Muscle of arm (tissue), 12 donors: ENCODE measurements around the gene KCNK15. TPM values are rescaled to one million over a fixed set of nuclear protein-coding genes. Genes with fewer than 3 reads are reported as not detected.

Experiments used
- DNase-seq: peaks from one replicate; pipeline ENCODE4 v3.0.0-alpha.2; 2013
- polyA plus RNA-seq, 12 donors: library from polyadenylated mRNA; unstranded; fragments of 120-200 nt; gene quantifications; one replicate each; pipeline ENCODE4 v1.2.1, GENCODE V29; 2013; ENCODE audit not compliant: insufficient read length in 12 of 12

Gene KCNK15
- polyA plus RNA-seq, 12 donors = 0.07 to 0.32 (median 0.14) TPM; not detected in 4

GRCh38 chr20:44784688-44785087, 39.0 kb downstream of the KCNK15 start:
- DNase-seq = no peak

GRCh38 chr20:44785768-44786167, 40.1 kb downstream of the KCNK15 start:
- no peak for DNase-seq

- no peak for DNase-seq
These were observed 41.6 kb downstream of the KCNK15 start for GRCh38 chr20:44787299-44787698.

GRCh38 chr20:44788706-44789456, 43.2 kb downstream of the KCNK15 start:
- DNase-seq = no peak

GRCh38 chr20:44790638-44791393, 45.2 kb downstream of the KCNK15 start:
- DNase-seq = no peak

- no peak for DNase-seq
These were observed 47.1 kb downstream of the KCNK15 start for GRCh38 chr20:44792796-44793195.

GRCh38 chr20:44795836-44796235, 50.2 kb downstream of the KCNK15 start:
- DNase-seq = no peak

GRCh38 chr20:44796311-44796710, 50.6 kb downstream of the KCNK15 start:
- DNase-seq = no peak

GRCh38 chr20:44796758-44797457, 51.2 kb downstream of the KCNK15 start:
- DNase-seq = no peak

GRCh38 chr20:44799691-44800090, 54.0 kb downstream of the KCNK15 start:
- no peak for DNase-seq

GRCh38 chr20:44800391-44801046, 54.9 kb downstream of the KCNK15 start:
- DNase-seq = no peak

Other genes starting within 250 kb of the KCNK15 start
- 10 to 100 TPM in 11 of 12 donors, not detected in 1; 38.1 to 61.1 (median 54.9) TPM for gene SERINC3, start 223.8 kb upstream of the KCNK15 start, polyA plus RNA-seq
- 10 to 100 TPM in 11 of 12 donors, not detected in 1; 37.8 to 59.4 (median 46.1) TPM for gene PKIG, start 163.3 kb upstream of the KCNK15 start, polyA plus RNA-seq
- 10 to 100 TPM in 2 of 12 donors, 1 to 10 TPM in 9, not detected in 1; 4.1 to 10.7 (median 6.8) TPM for gene ADA, start 94.2 kb upstream of the KCNK15 start, polyA plus RNA-seq
- under 1 TPM in 9 of 12 donors, not detected in 3; 0.07 to 0.32 (median 0.14) TPM for gene CCN5, start 30.5 kb upstream of the KCNK15 start, polyA plus RNA-seq
- gene RIMS4, start 64.7 kb downstream of the KCNK15 start, polyA plus RNA-seq = 10 to 100 TPM in 3 of 12 donors, 1 to 10 TPM in 8, not detected in 1; 4.0 to 18.8 (median 8.6) TPM
- gene YWHAB, start 139.8 kb downstream of the KCNK15 start, polyA plus RNA-seq = 1,000 to 10,000 TPM in 1 of 12 donors, 100 to 1,000 TPM in 9, 10 to 100 TPM in 2; 99.3 to 1,405 (median 119) TPM
- gene PABPC1L, start 164.2 kb downstream of the KCNK15 start, polyA plus RNA-seq = 10 to 100 TPM in 10 of 12 donors, 1 to 10 TPM in 1, not detected in 1; 9.3 to 68.5 (median 12.1) TPM
- 10 to 100 TPM in 11 of 12 donors, not detected in 1; 12.1 to 19.1 (median 13.7) TPM for gene TOMM34, start 214.5 kb downstream of the KCNK15 start, polyA plus RNA-seq
- 10 to 100 TPM in 9 of 12 donors, 1 to 10 TPM in 2, not detected in 1; 8.0 to 19.5 (median 11.2) TPM for gene STK4, start 220.6 kb downstream of the KCNK15 start, polyA plus RNA-seq